Prostate gland (tissue), 2 donors: ENCODE measurements around the gene IFT43.

Source experiments
- CTCF ChIP-seq, 4 experiments: fragments of 200-600 bp in 2 of 4; fragments of 450-650 bp in 2 of 4; sonication (generic) in 2 of 4; IDR thresholded peaks; 1 replicate in 3 of 4; 2 replicates in 1 of 4; pipeline ENCODE4 v1.5.1; 2016 to 2019; ENCODE audit warnings: antibody characterized with exemption in 4 of 4, mild to moderate bottlenecking in 2 of 4, moderate library complexity in 2 of 4
- POLR2A ChIP-seq: fragments of 450-650 bp; IDR thresholded peaks from one replicate; pipeline ENCODE4 v1.6.1; 2016; ENCODE audit warnings: antibody characterized with exemption, mild to moderate bottlenecking

DNA sequence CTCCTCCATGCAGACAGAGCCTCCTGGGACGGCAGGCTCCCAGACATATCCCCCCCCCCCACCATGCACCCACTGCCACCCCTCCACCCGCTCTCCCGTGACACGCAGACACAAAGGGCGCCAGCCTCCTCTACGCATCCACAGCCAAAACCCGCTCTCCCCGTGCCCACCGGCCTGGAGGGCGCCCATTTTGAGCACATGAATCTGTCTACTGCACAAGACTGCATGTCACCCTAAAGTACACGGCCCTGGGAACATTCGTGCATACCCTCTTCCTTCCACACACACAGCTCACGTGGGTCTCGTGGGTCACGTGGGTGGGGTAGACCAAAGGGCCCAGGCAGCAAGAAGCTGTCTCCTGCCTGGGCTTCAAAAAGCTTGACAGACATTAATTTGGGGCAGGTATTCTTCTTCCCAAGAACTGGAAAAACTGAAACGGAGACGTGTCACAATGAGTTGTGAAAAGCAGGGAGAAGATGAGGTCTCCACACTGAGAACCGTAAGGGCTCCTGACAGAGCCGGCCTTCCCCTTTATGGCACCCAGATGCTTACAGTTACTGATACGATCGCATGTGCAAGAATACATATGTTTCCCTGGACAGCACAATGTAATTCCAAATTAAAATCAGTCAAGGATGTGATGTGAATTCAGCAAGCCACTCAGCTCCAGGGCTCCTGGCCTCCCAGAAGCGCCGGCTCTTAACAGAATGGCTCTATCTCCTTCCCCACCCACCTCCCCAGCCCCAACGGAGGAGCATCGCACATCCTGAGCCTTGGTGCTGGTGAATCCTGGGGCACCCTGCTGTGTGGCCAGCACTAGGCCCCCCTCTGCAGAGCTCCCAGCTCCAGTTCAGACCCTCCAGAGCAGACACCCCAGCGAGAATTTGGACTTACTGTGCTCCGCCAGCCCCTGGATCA lies 5.7 kb upstream of the IFT43 start:
- TF ChIP-seq CTCF (IDR thresholded peaks at IDR 0.05) (no peak), POLR2A (no peak)
